ENCODE measurements around the gene DCDC1.

The DCDC1 gene

GRCh38 chr11:30936491-30936890 is 433.0 kb downstream of the DCDC1 start:
- Histone ChIP-seq H3K27ac (ENCODE audit: low read depth, low read length) (no peak overlapping the region), H3K4me1 (ENCODE audit: control insufficient read depth in 5 of 5, insufficient read depth in 5 of 5, low read length in 5 of 5) (no peaks in the 10 kb centered on the region), H3K9ac (ENCODE audit: low read length in 5 of 5) (no peak overlapping the region), H3K27me3 (ENCODE audit: control insufficient read depth in 5 of 5, insufficient read depth in 4 of 5, low read length in 5 of 5) (peaks cover 0 to 2% (median 0%) of the 10 kb centered on the region in 5 donors), H3K4me3 (ENCODE audit: low read depth in 1 of 5, low read length in 5 of 5) (no peak overlapping the region), H3K36me3 (ENCODE audit: control insufficient read depth in 5 of 5, insufficient read depth in 5 of 5, low read length in 5 of 5) (no peaks in the 10 kb centered on the region), H3K9me3 (ENCODE audit: control insufficient read depth in 5 of 5, low read length in 5 of 5) (peaks cover 3 to 8% (median 4%) of the 10 kb centered on the region in 5 donors)

GRCh38 chr11:30935861-30936260 is 433.7 kb downstream of the DCDC1 start:
- Histone ChIP-seq H3K36me3 (ENCODE audit: control insufficient read depth in 5 of 5, insufficient read depth in 5 of 5, low read length in 5 of 5) (no peaks in the 10 kb centered on the region), H3K9me3 (ENCODE audit: control insufficient read depth in 5 of 5, low read length in 5 of 5) (peaks cover 3 to 8% (median 4%) of the 10 kb centered on the region in 5 donors), H3K4me3 (ENCODE audit: low read depth in 1 of 5, low read length in 5 of 5) (no peak overlapping the region), H3K27me3 (ENCODE audit: control insufficient read depth in 5 of 5, insufficient read depth in 4 of 5, low read length in 5 of 5) (peaks cover 0 to 2% (median 0%) of the 10 kb centered on the region in 5 donors), H3K27ac (ENCODE audit: low read depth, low read length) (no peak overlapping the region), H3K9ac (ENCODE audit: low read length in 5 of 5) (no peak overlapping the region), H3K4me1 (ENCODE audit: control insufficient read depth in 5 of 5, insufficient read depth in 5 of 5, low read length in 5 of 5) (no peaks in the 10 kb centered on the region)

- H3K36me3 ChIP-seq (ENCODE audit: control insufficient read depth in 5 of 5, insufficient read depth in 5 of 5, low read length in 5 of 5) = no peaks in the 10 kb centered on the region
- H3K4me1 ChIP-seq (ENCODE audit: control insufficient read depth in 5 of 5, insufficient read depth in 5 of 5, low read length in 5 of 5) = no peaks in the 10 kb centered on the region
- peaks cover 0 to 8% (median 4%) of the 10 kb centered on the region in 5 donors for H3K27me3 ChIP-seq (ENCODE audit: control insufficient read depth in 5 of 5, insufficient read depth in 4 of 5, low read length in 5 of 5)
- no peaks in the 10 kb centered on the region for H3K9me3 ChIP-seq (ENCODE audit: control insufficient read depth in 5 of 5, low read length in 5 of 5)
- no peak overlapping the region for H3K9ac ChIP-seq (ENCODE audit: low read length in 5 of 5)
- H3K4me3 ChIP-seq (ENCODE audit: low read depth in 1 of 5, low read length in 5 of 5) = no peak overlapping the region
- no peak overlapping the region for H3K27ac ChIP-seq (ENCODE audit: low read depth, low read length)
Measured at GRCh38 chr11:30926130-30926529, 443.4 kb downstream of the DCDC1 start.

GRCh38 chr11:30921811-30922210 is 447.7 kb downstream of the DCDC1 start:
- Histone ChIP-seq H3K4me3 (ENCODE audit: low read depth in 1 of 5, low read length in 5 of 5) (no peak overlapping the region), H3K9ac (ENCODE audit: low read length in 5 of 5) (no peak overlapping the region), H3K4me1 (ENCODE audit: control insufficient read depth in 5 of 5, insufficient read depth in 5 of 5, low read length in 5 of 5) (peaks cover 0 to 3% (median 0%) of the 10 kb centered on the region in 5 donors), H3K36me3 (ENCODE audit: control insufficient read depth in 5 of 5, insufficient read depth in 5 of 5, low read length in 5 of 5) (no peaks in the 10 kb centered on the region), H3K27ac (ENCODE audit: low read depth, low read length) (no peak overlapping the region), H3K27me3 (ENCODE audit: control insufficient read depth in 5 of 5, insufficient read depth in 4 of 5, low read length in 5 of 5) (peaks cover 0 to 8% (median 4%) of the 10 kb centered on the region in 5 donors), H3K9me3 (ENCODE audit: control insufficient read depth in 5 of 5, low read length in 5 of 5) (no peaks in the 10 kb centered on the region)

- peaks cover 0 to 8% (median 4%) of the 10 kb centered on the region in 5 donors for H3K27me3 ChIP-seq (ENCODE audit: control insufficient read depth in 5 of 5, insufficient read depth in 4 of 5, low read length in 5 of 5)
- no peaks in the 10 kb centered on the region for H3K36me3 ChIP-seq (ENCODE audit: control insufficient read depth in 5 of 5, insufficient read depth in 5 of 5, low read length in 5 of 5)
- H3K27ac ChIP-seq (ENCODE audit: low read depth, low read length) = no peak overlapping the region
- H3K4me3 ChIP-seq (ENCODE audit: low read depth in 1 of 5, low read length in 5 of 5) = no peak overlapping the region
- no peak overlapping the region for H3K9ac ChIP-seq (ENCODE audit: low read length in 5 of 5)
- peaks cover 0 to 3% (median 0%) of the 10 kb centered on the region in 5 donors for H3K4me1 ChIP-seq (ENCODE audit: control insufficient read depth in 5 of 5, insufficient read depth in 5 of 5, low read length in 5 of 5)
- no peaks in the 10 kb centered on the region for H3K9me3 ChIP-seq (ENCODE audit: control insufficient read depth in 5 of 5, low read length in 5 of 5)
Measured at GRCh38 chr11:30919389-30920152, 450.0 kb downstream of the DCDC1 start.

GRCh38 chr11:30917859-30918478 is 451.6 kb downstream of the DCDC1 start:
- peaks cover 0 to 7% (median 4%) of the 10 kb centered on the region in 5 donors for H3K27me3 ChIP-seq (ENCODE audit: control insufficient read depth in 5 of 5, insufficient read depth in 4 of 5, low read length in 5 of 5)
- no peak overlapping the region for H3K27ac ChIP-seq (ENCODE audit: low read depth, low read length)
- no peaks in the 10 kb centered on the region for H3K9me3 ChIP-seq (ENCODE audit: control insufficient read depth in 5 of 5, low read length in 5 of 5)
- no peaks in the 10 kb centered on the region for H3K36me3 ChIP-seq (ENCODE audit: control insufficient read depth in 5 of 5, insufficient read depth in 5 of 5, low read length in 5 of 5)
- no peak overlapping the region for H3K4me3 ChIP-seq (ENCODE audit: low read depth in 1 of 5, low read length in 5 of 5)
- peaks cover 0 to 5% (median 0%) of the 10 kb centered on the region in 5 donors for H3K4me1 ChIP-seq (ENCODE audit: control insufficient read depth in 5 of 5, insufficient read depth in 5 of 5, low read length in 5 of 5)
- H3K9ac ChIP-seq (ENCODE audit: low read length in 5 of 5) = no peak overlapping the region

GRCh38 chr11:30917266-30917665 is 452.3 kb downstream of the DCDC1 start:
- Histone ChIP-seq H3K27ac (ENCODE audit: low read depth, low read length) (no peak overlapping the region), H3K27me3 (ENCODE audit: control insufficient read depth in 5 of 5, insufficient read depth in 4 of 5, low read length in 5 of 5) (peaks cover 0 to 6% (median 4%) of the 10 kb centered on the region in 5 donors), H3K9me3 (ENCODE audit: control insufficient read depth in 5 of 5, low read length in 5 of 5) (no peaks in the 10 kb centered on the region), H3K4me1 (ENCODE audit: control insufficient read depth in 5 of 5, insufficient read depth in 5 of 5, low read length in 5 of 5) (peaks cover 0 to 5% (median 0%) of the 10 kb centered on the region in 5 donors), H3K36me3 (ENCODE audit: control insufficient read depth in 5 of 5, insufficient read depth in 5 of 5, low read length in 5 of 5) (no peaks in the 10 kb centered on the region), H3K4me3 (ENCODE audit: low read depth in 1 of 5, low read length in 5 of 5) (no peak overlapping the region), H3K9ac (ENCODE audit: low read length in 5 of 5) (no peak overlapping the region)

GRCh38 chr11:30916764-30917163 is 452.8 kb downstream of the DCDC1 start:
- Histone ChIP-seq H3K27ac (ENCODE audit: low read depth, low read length) (no peak overlapping the region), H3K4me1 (ENCODE audit: control insufficient read depth in 5 of 5, insufficient read depth in 5 of 5, low read length in 5 of 5) (peaks cover 0 to 5% (median 0%) of the 10 kb centered on the region in 5 donors), H3K27me3 (ENCODE audit: control insufficient read depth in 5 of 5, insufficient read depth in 4 of 5, low read length in 5 of 5) (peaks cover 0 to 4% (median 3%) of the 10 kb centered on the region in 5 donors), H3K4me3 (ENCODE audit: low read depth in 1 of 5, low read length in 5 of 5) (no peak overlapping the region), H3K9ac (ENCODE audit: low read length in 5 of 5) (no peak overlapping the region), H3K36me3 (ENCODE audit: control insufficient read depth in 5 of 5, insufficient read depth in 5 of 5, low read length in 5 of 5) (no peaks in the 10 kb centered on the region), H3K9me3 (ENCODE audit: control insufficient read depth in 5 of 5, low read length in 5 of 5) (no peaks in the 10 kb centered on the region)

- Histone ChIP-seq H3K9me3 (ENCODE audit: control insufficient read depth in 5 of 5, low read length in 5 of 5) (no peaks in the 10 kb centered on the region), H3K4me3 (ENCODE audit: low read depth in 1 of 5, low read length in 5 of 5) (no peak overlapping the region), H3K27me3 (ENCODE audit: control insufficient read depth in 5 of 5, insufficient read depth in 4 of 5, low read length in 5 of 5) (no peaks in the 10 kb centered on the region), H3K36me3 (ENCODE audit: control insufficient read depth in 5 of 5, insufficient read depth in 5 of 5, low read length in 5 of 5) (no peaks in the 10 kb centered on the region), H3K4me1 (ENCODE audit: control insufficient read depth in 5 of 5, insufficient read depth in 5 of 5, low read length in 5 of 5) (peaks cover 0 to 5% (median 0%) of the 10 kb centered on the region in 5 donors), H3K9ac (ENCODE audit: low read length in 5 of 5) (no peak overlapping the region), H3K27ac (ENCODE audit: low read depth, low read length) (no peak overlapping the region)
Measured at GRCh38 chr11:30914143-30914762, 455.3 kb downstream of the DCDC1 start.

GRCh38 chr11:30911247-30911646 is 458.3 kb downstream of the DCDC1 start:
- Histone ChIP-seq H3K4me1 (ENCODE audit: control insufficient read depth in 5 of 5, insufficient read depth in 5 of 5, low read length in 5 of 5) (peaks cover 0 to 5% (median 0%) of the 10 kb centered on the region in 5 donors), H3K27ac (ENCODE audit: low read depth, low read length) (no peak overlapping the region), H3K4me3 (ENCODE audit: low read depth in 1 of 5, low read length in 5 of 5) (no peak overlapping the region), H3K9ac (ENCODE audit: low read length in 5 of 5) (no peak overlapping the region), H3K9me3 (ENCODE audit: control insufficient read depth in 5 of 5, low read length in 5 of 5) (no peaks in the 10 kb centered on the region), H3K36me3 (ENCODE audit: control insufficient read depth in 5 of 5, insufficient read depth in 5 of 5, low read length in 5 of 5) (no peaks in the 10 kb centered on the region), H3K27me3 (ENCODE audit: control insufficient read depth in 5 of 5, insufficient read depth in 4 of 5, low read length in 5 of 5) (no peaks in the 10 kb centered on the region)
